WTC11 (cell line): ENCODE data around the gene SSH3. TPM values are rescaled to one million over a fixed set of nuclear protein-coding genes. Genes with fewer than 3 reads are reported as not detected.

ENCODE experiments used
- ATAC-seq: fragments of 200-7000 bp; cut with Tn5 transposase; 2 replicates; pipeline ENCODE4 v1.10.0; 2021; ENCODE audit warnings: mild to moderate bottlenecking, moderate library complexity
- Bru-seq: library from RNA; stranded (reverse); fragments of 400-500 nt; gene quantifications from one replicate; lab custom pipeline; 2021; lab: Mats Ljungman, UMichigan
- CTCF ChIA-PET: fragments of 300-600 bp; sonication (Branson Sonifier 250); formaldehyde crosslinking; loops from one replicate; lab custom pipeline; 2021; ENCODE audit warnings: antibody characterized with exemption; lab: Charles Lee
- POLR2A ChIA-PET: fragments of 350-600 bp; sonication (Branson Sonifier 250); formaldehyde crosslinking; loops from one replicate; lab custom pipeline; 2021; ENCODE audit warnings: antibody characterized with exemption; lab: Charles Lee
- DNase-seq: peaks from one replicate; pipeline ENCODE4 v3.0.0; 2021; ENCODE audit warnings: low spot score
- H3K27ac Mint-ChIP-seq: 2 replicates; pipeline ENCODE4 v1.8.0; 2021; ENCODE audit warnings: mixed read lengths
- H3K27me3 Mint-ChIP-seq: 2 replicates; pipeline ENCODE4 v1.8.0; 2021; ENCODE audit warnings: low read depth, mild to moderate bottlenecking, moderate library complexity, mixed read lengths
- H3K36me3 Mint-ChIP-seq: 2 replicates; pipeline ENCODE4 v1.8.0; 2021; ENCODE audit warnings: mixed read lengths
- H3K4me1 Mint-ChIP-seq: 2 replicates; pipeline ENCODE4 v1.8.0; 2022; ENCODE audit warnings: mixed read lengths
- H3K4me3 Mint-ChIP-seq: 2 replicates; pipeline ENCODE4 v1.8.0; 2021; ENCODE audit warnings: mild to moderate bottlenecking, moderate library complexity, mixed read lengths
- H3K9me3 Mint-ChIP-seq: 2 replicates; pipeline ENCODE4 v1.8.0; 2021; ENCODE audit warnings: mixed read lengths
- AFF4 ChIP-seq: sonication (generic); formaldehyde crosslinking; IDR thresholded peaks from 2 replicates; pipeline ENCODE4 v1.8.1; 2023; ENCODE audit warnings: mild to moderate bottlenecking, missing genetic modification reagents, borderline replicate concordance
- ATF2 ChIP-seq: sonication (generic); formaldehyde crosslinking; IDR thresholded peaks from 2 replicates; pipeline ENCODE4 v1.8.1; 2022; ENCODE audit warnings: low read depth, missing genetic modification reagents, borderline replicate concordance
- CREB1 ChIP-seq: sonication (generic); formaldehyde crosslinking; IDR thresholded peaks from 2 replicates; pipeline ENCODE4 v1.8.0; 2023; ENCODE audit warnings: mild to moderate bottlenecking, missing genetic modification reagents
- CREM ChIP-seq: sonication (generic); formaldehyde crosslinking; IDR thresholded peaks from 2 replicates; pipeline ENCODE4 v1.8.1; 2022; ENCODE audit warnings: mild to moderate bottlenecking, missing genetic modification reagents, moderate library complexity
- FOXP1 ChIP-seq: sonication (generic); formaldehyde crosslinking; IDR thresholded peaks from 2 replicates; pipeline ENCODE4 v1.8.0; 2022; ENCODE audit warnings: missing genetic modification reagents, mild to moderate bottlenecking, moderate library complexity, borderline replicate concordance
- HMGXB4 ChIP-seq: sonication (generic); formaldehyde crosslinking; IDR thresholded peaks from 2 replicates; pipeline ENCODE4 v1.8.1; 2023; ENCODE audit warnings: mild to moderate bottlenecking, moderate library complexity, missing genetic modification reagents
- NFE2L1 ChIP-seq: sonication (generic); formaldehyde crosslinking; IDR thresholded peaks from 2 replicates; pipeline ENCODE4 v1.8.1; 2023; ENCODE audit warnings: missing genetic modification reagents
- PRDM15 ChIP-seq: sonication (generic); formaldehyde crosslinking; IDR thresholded peaks from 2 replicates; pipeline ENCODE4 v1.8.0; 2022; ENCODE audit warnings: missing genetic modification reagents
- PRRX2 ChIP-seq: fragments of 250-450 bp; sonication (Bioruptor Pico); IDR thresholded peaks from 2 replicates; pipeline ENCODE4 v1.8.0; 2021; ENCODE audit warnings: mild to moderate bottlenecking
- RELA ChIP-seq: sonication (generic); formaldehyde crosslinking; IDR thresholded peaks from 2 replicates; pipeline ENCODE4 v1.8.1; 2022; ENCODE audit warnings: missing genetic modification reagents, mild to moderate bottlenecking, borderline replicate concordance
- SOX15 ChIP-seq: fragments of 250-450 bp; sonication (Bioruptor Pico); IDR thresholded peaks from 2 replicates; pipeline ENCODE4 v1.9.0; 2021; ENCODE audit warnings: mild to moderate bottlenecking
- ZNF263 ChIP-seq: sonication (generic); formaldehyde crosslinking; IDR thresholded peaks from 2 replicates; pipeline ENCODE4 v1.8.1; 2022; ENCODE audit warnings: low read depth, mild to moderate bottlenecking, moderate library complexity, missing genetic modification reagents
- ZNF281 ChIP-seq: sonication (generic); formaldehyde crosslinking; IDR thresholded peaks from 2 replicates; pipeline ENCODE4 v1.8.0; 2023; ENCODE audit warnings: mild to moderate bottlenecking, missing genetic modification reagents
- ZNF423 ChIP-seq: fragments of 250-450 bp; sonication (Bioruptor Pico); IDR thresholded peaks from 2 replicates; pipeline ENCODE4 v2.1.2; 2022; ENCODE audit warnings: mild to moderate bottlenecking, moderate library complexity
- ZNF425 ChIP-seq: fragments of 250-450 bp; sonication (Bioruptor Pico); conservative IDR thresholded peaks from 2 replicates; pipeline ENCODE4 v1.9.0; 2021; ENCODE audit warnings: mild to moderate bottlenecking
- ZSCAN18 ChIP-seq: fragments of 250-450 bp; sonication (Bioruptor Pico); IDR thresholded peaks from 2 replicates; pipeline ENCODE4 v2.1.2; 2022; ENCODE audit warnings: mild to moderate bottlenecking, moderate library complexity
- long read RNA-seq, 3 experiments: library from RNA in 1 of 3; library from capped mRNA in 1 of 3; library from polyadenylated mRNA in 1 of 3; unstranded in 2 of 3; stranded (forward) in 1 of 3; transcript quantifications; one replicate each; pipeline ENCODE4 v2.0.0, GENCODE V29; 2021
- total RNA-seq: library from RNA; stranded (reverse); gene quantifications from 3 replicates; pipeline ENCODE4 v1.2.3, GENCODE V29; 2021

SSH3 gene
- total RNA-seq (34.8 to 43.4 TPM (median 42.3 TPM) in 3 replicates), Bru-seq, nascent RNA (percentile 49 among the genes with signal in this experiment)
- long read RNA-seq, experiment 1, transcript SSH3-201 (14 exons, 2,871 nt): major isoform, 33 of 85 reads
- long read RNA-seq, experiment 1, partial matches to known transcripts: 17 of 85 reads
- long read RNA-seq, experiment 1, other reads (novel, unspliced or antisense): 35 of 85 reads
- long read RNA-seq, experiment 2, transcript SSH3-201 (14 exons, 2,871 nt): major isoform, 7 of 29 reads
- long read RNA-seq, experiment 2, partial matches to known transcripts: 14 of 29 reads
- long read RNA-seq, experiment 2, other reads (novel, unspliced or antisense): 8 of 29 reads
- long read RNA-seq, experiment 3, partial matches to known transcripts: 1 of 3 reads
- long read RNA-seq, experiment 3, other reads (novel, unspliced or antisense): 1 of 3 reads

- H3K36me3 Mint-ChIP-seq: peaks cover 7% of the 10 kb centered on the region
- H3K9me3 Mint-ChIP-seq: no peaks in the 10 kb centered on the region
- peak within 1 kb of the TSS; percentile 74 for H3K4me3 Mint-ChIP-seq
- peak within 1 kb of the TSS; percentile 57 for H3K27ac Mint-ChIP-seq
- ATAC-seq: peak; percentile 82
- POLR2A ChIA-PET: interaction anchor here (0.6 to 1.6 kb wide), 11 partner anchors 10 to 757 kb away, joined by 3 to 24 read pairs (median 3); partner anchors contain the start of genes ANKRD13D and ZDHHC24
- H3K4me1 Mint-ChIP-seq: peaks cover 11% of the 10 kb centered on the region
- TF ChIP-seq ZNF423 (CRISPR knock-in tag): no peak
- no peak for TF ChIP-seq ZNF425
- 0 out of 2 replicates have a peak, but pooled peaks have one; percentile 52 for TF ChIP-seq ATF2 (CRISPR knock-in tag)
- no peak for TF ChIP-seq PRRX2 (CRISPR knock-in tag)
- no peak for TF ChIP-seq CREB1 (CRISPR knock-in tag)
- TF ChIP-seq RELA: no peak
- peak; percentile 30; the same call in 1 of the 2 replicates for TF ChIP-seq HMGXB4
- no peak for TF ChIP-seq SOX15 (CRISPR knock-in tag)
- TF ChIP-seq ZNF263: no peak
- no peak for TF ChIP-seq PRDM15 (CRISPR knock-in tag)
- TF ChIP-seq ZSCAN18 (CRISPR knock-in tag): no peak
- TF ChIP-seq CREM: 0 out of 2 replicates have a peak, but pooled peaks have one; percentile 15
- no peak for TF ChIP-seq AFF4
- TF ChIP-seq ZNF281: no peak
- no peak for TF ChIP-seq FOXP1 (CRISPR knock-in tag)
- TF ChIP-seq NFE2L1: 0 out of 2 replicates have a peak, but pooled peaks have one; percentile 36
- TF ChIP-seq, all 79 proteins: peak for 4
- CTCF ChIA-PET: interaction anchor here (0.6 to 5.3 kb wide), 27 partner anchors 8 to 326 kb away, joined by 3 to 103 read pairs (median 6); partner anchors contain the start of genes ANKRD13D, GRK2, KDM2A and NUDT8
- peak; percentile 78 for DNase-seq
- peaks cover 4% of the 10 kb centered on the region; the same call in 1 of the 2 replicates for H3K27me3 Mint-ChIP-seq
These were observed at the start of gene SSH3 for GRCh38 chr11:67303132-67303834. Gene SSH3, plus strand, starts transcription at chr11:67303530. Its CDS starts 96 bp downstream, at chr11:67303626.
